Uterus (tissue), 2 donors: ENCODE data around the gene IRF2BP1.

Source experiments
- POLR2A ChIP-seq, 2 donors: fragments of 450-650 bp; IDR thresholded peaks; one replicate each; pipeline ENCODE4 v1.6.1; 2016; ENCODE audit warnings: antibody characterized with exemption in 2 of 2, mild to moderate bottlenecking in 1 of 2, moderate library complexity in 1 of 2
- TF ChIP-seq, protein P1 (sequence below), 4 experiments: fragments of 200-600 bp in 2 of 4; fragments of 450-650 bp in 2 of 4; sonication (generic) in 2 of 4; IDR thresholded peaks; one replicate each; pipeline ENCODE4 v1.5.1; 2016 to 2019; ENCODE audit warnings: antibody characterized with exemption in 4 of 4, mild to moderate bottlenecking in 2 of 4, moderate library complexity in 1 of 4

- TF ChIP-seq, protein P1, sequence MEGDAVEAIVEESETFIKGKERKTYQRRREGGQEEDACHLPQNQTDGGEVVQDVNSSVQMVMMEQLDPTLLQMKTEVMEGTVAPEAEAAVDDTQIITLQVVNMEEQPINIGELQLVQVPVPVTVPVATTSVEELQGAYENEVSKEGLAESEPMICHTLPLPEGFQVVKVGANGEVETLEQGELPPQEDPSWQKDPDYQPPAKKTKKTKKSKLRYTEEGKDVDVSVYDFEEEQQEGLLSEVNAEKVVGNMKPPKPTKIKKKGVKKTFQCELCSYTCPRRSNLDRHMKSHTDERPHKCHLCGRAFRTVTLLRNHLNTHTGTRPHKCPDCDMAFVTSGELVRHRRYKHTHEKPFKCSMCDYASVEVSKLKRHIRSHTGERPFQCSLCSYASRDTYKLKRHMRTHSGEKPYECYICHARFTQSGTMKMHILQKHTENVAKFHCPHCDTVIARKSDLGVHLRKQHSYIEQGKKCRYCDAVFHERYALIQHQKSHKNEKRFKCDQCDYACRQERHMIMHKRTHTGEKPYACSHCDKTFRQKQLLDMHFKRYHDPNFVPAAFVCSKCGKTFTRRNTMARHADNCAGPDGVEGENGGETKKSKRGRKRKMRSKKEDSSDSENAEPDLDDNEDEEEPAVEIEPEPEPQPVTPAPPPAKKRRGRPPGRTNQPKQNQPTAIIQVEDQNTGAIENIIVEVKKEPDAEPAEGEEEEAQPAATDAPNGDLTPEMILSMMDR (IDR thresholded peaks at IDR 0.05) = no peak
- no peak for TF ChIP-seq POLR2A (IDR thresholded peaks at IDR 0.05)
Observed at GRCh38 chr19:45934551-45935230, 48.8 kb upstream of the IRF2BP1 start.
